HepG2 (cell line): Measurements from ENCODE around the gene ZCCHC4. TPM values are rescaled to one million over a fixed set of nuclear protein-coding genes. Genes with fewer than 3 reads are reported as not detected.

Experiments
- AGO1 ChIP-seq: fragments of 200-400 bp; formaldehyde crosslinking; IDR thresholded peaks from 2 replicates; pipeline ENCODE4 v1.6.1; 2017; ENCODE audit warnings: mild to moderate bottlenecking, low read depth, low read length, moderate library complexity; ENCODE audit not compliant: poor library complexity, severe bottlenecking
- ISX ChIP-seq: sonication (generic); formaldehyde crosslinking; conservative IDR thresholded peaks from 2 replicates; pipeline ENCODE4 v1.5.0; 2020; ENCODE audit warnings: missing genetic modification reagents
- MAFK ChIP-seq, 2 experiments: IDR thresholded peaks in 1 of 2; conservative IDR thresholded peaks in 1 of 2; 2 replicates each; pipeline ENCODE4 v1.6.1; 2011; ENCODE audit warnings: improper control_type of control experiment in 2 of 2, low read length in 2 of 2
- NCOA5 ChIP-seq: sonication (generic); formaldehyde crosslinking; IDR thresholded peaks from 2 replicates; pipeline ENCODE4 v1.4.0; 2020; ENCODE audit warnings: missing genetic modification reagents
- TBX2 ChIP-seq: sonication (generic); formaldehyde crosslinking; IDR thresholded peaks from 2 replicates; pipeline ENCODE4 v1.5.0; 2020; ENCODE audit warnings: missing genetic modification reagents, mild to moderate bottlenecking, borderline replicate concordance
- ZNF20 ChIP-seq: sonication (generic); formaldehyde crosslinking; IDR thresholded peaks from 2 replicates; pipeline ENCODE4 v1.4.0; 2020; ENCODE audit warnings: mild to moderate bottlenecking, moderate library complexity, missing genetic modification reagents
- ZNF670 ChIP-seq: sonication (generic); formaldehyde crosslinking; IDR thresholded peaks from 2 replicates; pipeline ENCODE4 v1.8.0; 2022; ENCODE audit warnings: mild to moderate bottlenecking, missing genetic modification reagents, borderline replicate concordance
- polyA plus RNA-seq, 8 experiments: library from polyadenylated mRNA; depleted of rRNA in 3 of 8; stranded (reverse) in 7 of 8; unstranded in 1 of 8; fragments of >200 nt; fragmentation: Illumina TruSeq in 4 of 8; extraction: Trizol in 4 of 8; gene quantifications; 2 replicates each; pipeline versions ENCODE4 v1.2.1 to v1.2.3, GENCODE V29; 2011 to 2016; ENCODE audit warnings: low read depth in 4 of 8, missing spikeins in 1 of 8, mixed read lengths in 1 of 8; ENCODE audit not compliant: insufficient read depth in 1 of 8
- total RNA-seq, 5 experiments: library from RNA; depleted of rRNA; stranded (reverse); fragments of >200 nt; fragmentation: Illumina TruSeq; extraction: Trizol; gene quantifications; 2 replicates each; pipeline ENCODE4 v1.2.3, GENCODE V29; 2016; ENCODE audit warnings: low read depth in 1 of 5
- TF ChIP-seq, protein P1 (sequence below): sonication (generic); formaldehyde crosslinking; IDR thresholded peaks from 2 replicates; pipeline ENCODE4 v1.4.0; 2020; ENCODE audit warnings: mild to moderate bottlenecking, missing genetic modification reagents, borderline replicate concordance
- TF ChIP-seq, protein P2 (sequence below): sonication (generic); formaldehyde crosslinking; conservative IDR thresholded peaks from 2 replicates; pipeline ENCODE4 v1.4.0; 2020; ENCODE audit warnings: missing genetic modification reagents
- TF ChIP-seq, protein P3 (sequence below): sonication (generic); formaldehyde crosslinking; IDR thresholded peaks from 2 replicates; pipeline ENCODE4 v1.5.0; 2020; ENCODE audit warnings: mild to moderate bottlenecking, missing genetic modification reagents, borderline replicate concordance
- TF ChIP-seq, protein P4 (sequence below): sonication (generic); formaldehyde crosslinking; IDR thresholded peaks from 2 replicates; pipeline ENCODE4 v1.8.0; 2022; ENCODE audit warnings: missing genetic modification reagents, mild to moderate bottlenecking, inconsistent platforms, borderline replicate concordance

Gene ZCCHC4
- total and polyA plus RNA-seq, 2 of the 13 experiments (the other 11 are each of a cell fraction or from before 2014, with no cell fraction given) = 13.2 to 15.0 TPM

DNA sequence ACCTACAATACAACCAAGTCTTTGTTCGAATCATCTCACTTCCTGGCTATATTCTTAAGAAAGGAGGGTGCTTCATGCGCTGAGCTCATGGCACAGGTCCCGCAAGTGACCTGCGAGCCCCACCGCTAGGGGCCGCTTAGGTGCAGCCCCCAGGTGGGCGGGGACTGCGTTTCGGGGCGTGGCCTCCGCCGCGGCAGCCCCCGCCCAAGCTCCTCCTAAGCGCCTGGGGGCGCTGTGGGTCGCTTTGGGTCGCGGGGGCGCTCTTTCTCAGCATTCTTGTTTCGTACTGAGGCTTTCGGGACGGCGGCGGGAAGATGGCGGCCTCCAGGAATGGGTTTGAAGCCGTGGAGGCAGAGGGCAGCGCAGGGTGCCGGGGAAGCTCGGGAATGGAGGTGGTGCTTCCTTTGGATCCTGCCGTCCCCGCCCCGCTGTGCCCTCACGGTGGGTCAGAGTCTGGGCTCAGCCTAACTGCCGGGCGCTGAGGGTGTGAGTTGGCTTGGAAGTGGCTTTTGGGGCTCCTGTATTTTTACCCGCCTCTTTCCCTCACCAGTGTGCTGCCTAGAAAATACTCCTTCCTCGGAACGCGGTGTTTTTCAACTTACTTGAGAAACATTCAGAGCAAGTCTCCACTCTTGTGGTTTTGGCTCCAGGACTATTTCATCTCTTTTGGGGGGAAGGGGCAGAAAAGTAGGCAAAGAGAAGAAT, at the start of gene ZCCHC4 (continued):
- TF ChIP-seq, protein P1, sequence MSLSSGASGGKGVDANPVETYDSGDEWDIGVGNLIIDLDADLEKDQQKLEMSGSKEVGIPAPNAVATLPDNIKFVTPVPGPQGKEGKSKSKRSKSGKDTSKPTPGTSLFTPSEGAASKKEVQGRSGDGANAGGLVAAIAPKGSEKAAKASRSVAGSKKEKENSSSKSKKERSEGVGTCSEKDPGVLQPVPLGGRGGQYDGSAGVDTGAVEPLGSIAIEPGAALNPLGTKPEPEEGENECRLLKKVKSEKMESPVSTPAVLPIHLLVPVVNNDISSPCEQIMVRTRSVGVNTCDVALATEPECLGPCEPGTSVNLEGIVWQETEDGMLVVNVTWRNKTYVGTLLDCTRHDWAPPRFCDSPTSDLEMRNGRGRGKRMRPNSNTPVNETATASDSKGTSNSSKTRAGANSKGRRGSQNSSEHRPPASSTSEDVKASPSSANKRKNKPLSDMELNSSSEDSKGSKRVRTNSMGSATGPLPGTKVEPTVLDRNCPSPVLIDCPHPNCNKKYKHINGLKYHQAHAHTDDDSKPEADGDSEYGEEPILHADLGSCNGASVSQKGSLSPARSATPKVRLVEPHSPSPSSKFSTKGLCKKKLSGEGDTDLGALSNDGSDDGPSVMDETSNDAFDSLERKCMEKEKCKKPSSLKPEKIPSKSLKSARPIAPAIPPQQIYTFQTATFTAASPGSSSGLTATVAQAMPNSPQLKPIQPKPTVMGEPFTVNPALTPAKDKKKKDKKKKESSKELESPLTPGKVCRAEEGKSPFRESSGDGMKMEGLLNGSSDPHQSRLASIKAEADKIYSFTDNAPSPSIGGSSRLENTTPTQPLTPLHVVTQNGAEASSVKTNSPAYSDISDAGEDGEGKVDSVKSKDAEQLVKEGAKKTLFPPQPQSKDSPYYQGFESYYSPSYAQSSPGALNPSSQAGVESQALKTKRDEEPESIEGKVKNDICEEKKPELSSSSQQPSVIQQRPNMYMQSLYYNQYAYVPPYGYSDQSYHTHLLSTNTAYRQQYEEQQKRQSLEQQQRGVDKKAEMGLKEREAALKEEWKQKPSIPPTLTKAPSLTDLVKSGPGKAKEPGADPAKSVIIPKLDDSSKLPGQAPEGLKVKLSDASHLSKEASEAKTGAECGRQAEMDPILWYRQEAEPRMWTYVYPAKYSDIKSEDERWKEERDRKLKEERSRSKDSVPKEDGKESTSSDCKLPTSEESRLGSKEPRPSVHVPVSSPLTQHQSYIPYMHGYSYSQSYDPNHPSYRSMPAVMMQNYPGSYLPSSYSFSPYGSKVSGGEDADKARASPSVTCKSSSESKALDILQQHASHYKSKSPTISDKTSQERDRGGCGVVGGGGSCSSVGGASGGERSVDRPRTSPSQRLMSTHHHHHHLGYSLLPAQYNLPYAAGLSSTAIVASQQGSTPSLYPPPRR (CRISPR knock-in tag) = peak; percentile 25; the same call in 1 of the 2 replicates
- TF ChIP-seq, protein P2, sequence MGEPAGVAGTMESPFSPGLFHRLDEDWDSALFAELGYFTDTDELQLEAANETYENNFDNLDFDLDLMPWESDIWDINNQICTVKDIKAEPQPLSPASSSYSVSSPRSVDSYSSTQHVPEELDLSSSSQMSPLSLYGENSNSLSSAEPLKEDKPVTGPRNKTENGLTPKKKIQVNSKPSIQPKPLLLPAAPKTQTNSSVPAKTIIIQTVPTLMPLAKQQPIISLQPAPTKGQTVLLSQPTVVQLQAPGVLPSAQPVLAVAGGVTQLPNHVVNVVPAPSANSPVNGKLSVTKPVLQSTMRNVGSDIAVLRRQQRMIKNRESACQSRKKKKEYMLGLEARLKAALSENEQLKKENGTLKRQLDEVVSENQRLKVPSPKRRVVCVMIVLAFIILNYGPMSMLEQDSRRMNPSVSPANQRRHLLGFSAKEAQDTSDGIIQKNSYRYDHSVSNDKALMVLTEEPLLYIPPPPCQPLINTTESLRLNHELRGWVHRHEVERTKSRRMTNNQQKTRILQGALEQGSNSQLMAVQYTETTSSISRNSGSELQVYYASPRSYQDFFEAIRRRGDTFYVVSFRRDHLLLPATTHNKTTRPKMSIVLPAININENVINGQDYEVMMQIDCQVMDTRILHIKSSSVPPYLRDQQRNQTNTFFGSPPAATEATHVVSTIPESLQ (CRISPR knock-in tag) = no peak
- TF ChIP-seq, protein P3, sequence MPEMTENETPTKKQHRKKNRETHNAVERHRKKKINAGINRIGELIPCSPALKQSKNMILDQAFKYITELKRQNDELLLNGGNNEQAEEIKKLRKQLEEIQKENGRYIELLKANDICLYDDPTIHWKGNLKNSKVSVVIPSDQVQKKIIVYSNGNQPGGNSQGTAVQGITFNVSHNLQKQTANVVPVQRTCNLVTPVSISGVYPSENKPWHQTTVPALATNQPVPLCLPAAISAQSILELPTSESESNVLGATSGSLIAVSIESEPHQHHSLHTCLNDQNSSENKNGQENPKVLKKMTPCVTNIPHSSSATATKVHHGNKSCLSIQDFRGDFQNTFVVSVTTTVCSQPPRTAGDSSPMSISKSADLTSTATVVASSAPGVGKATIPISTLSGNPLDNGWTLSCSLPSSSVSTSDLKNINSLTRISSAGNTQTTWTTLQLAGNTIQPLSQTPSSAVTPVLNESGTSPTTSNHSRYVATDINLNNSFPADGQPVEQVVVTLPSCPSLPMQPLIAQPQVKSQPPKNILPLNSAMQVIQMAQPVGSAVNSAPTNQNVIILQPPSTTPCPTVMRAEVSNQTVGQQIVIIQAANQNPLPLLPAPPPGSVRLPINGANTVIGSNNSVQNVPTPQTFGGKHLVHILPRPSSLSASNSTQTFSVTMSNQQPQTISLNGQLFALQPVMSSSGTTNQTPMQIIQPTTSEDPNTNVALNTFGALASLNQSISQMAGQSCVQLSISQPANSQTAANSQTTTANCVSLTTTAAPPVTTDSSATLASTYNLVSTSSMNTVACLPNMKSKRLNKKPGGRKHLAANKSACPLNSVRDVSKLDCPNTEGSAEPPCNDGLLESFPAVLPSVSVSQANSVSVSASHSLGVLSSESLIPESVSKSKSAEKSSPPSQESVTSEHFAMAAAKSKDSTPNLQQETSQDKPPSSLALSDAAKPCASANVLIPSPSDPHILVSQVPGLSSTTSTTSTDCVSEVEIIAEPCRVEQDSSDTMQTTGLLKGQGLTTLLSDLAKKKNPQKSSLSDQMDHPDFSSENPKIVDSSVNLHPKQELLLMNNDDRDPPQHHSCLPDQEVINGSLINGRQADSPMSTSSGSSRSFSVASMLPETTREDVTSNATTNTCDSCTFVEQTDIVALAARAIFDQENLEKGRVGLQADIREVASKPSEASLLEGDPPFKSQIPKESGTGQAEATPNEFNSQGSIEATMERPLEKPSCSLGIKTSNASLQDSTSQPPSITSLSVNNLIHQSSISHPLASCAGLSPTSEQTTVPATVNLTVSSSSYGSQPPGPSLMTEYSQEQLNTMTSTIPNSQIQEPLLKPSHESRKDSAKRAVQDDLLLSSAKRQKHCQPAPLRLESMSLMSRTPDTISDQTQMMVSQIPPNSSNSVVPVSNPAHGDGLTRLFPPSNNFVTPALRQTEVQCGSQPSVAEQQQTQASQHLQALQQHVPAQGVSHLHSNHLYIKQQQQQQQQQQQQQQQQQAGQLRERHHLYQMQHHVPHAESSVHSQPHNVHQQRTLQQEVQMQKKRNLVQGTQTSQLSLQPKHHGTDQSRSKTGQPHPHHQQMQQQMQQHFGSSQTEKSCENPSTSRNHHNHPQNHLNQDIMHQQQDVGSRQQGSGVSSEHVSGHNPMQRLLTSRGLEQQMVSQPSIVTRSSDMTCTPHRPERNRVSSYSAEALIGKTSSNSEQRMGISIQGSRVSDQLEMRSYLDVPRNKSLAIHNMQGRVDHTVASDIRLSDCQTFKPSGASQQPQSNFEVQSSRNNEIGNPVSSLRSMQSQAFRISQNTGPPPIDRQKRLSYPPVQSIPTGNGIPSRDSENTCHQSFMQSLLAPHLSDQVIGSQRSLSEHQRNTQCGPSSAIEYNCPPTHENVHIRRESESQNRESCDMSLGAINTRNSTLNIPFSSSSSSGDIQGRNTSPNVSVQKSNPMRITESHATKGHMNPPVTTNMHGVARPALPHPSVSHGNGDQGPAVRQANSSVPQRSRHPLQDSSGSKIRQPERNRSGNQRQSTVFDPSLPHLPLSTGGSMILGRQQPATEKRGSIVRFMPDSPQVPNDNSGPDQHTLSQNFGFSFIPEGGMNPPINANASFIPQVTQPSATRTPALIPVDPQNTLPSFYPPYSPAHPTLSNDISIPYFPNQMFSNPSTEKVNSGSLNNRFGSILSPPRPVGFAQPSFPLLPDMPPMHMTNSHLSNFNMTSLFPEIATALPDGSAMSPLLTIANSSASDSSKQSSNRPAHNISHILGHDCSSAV (CRISPR knock-in tag) = 0 out of 2 replicates have a peak, but pooled peaks have one; percentile 48
- 0 out of 2 replicates have a peak, but pooled peaks have one; percentile 42 for TF ChIP-seq ZNF20 (CRISPR knock-in tag)
- peak; percentile 94 for TF ChIP-seq ZNF670
- TF ChIP-seq, protein P4, sequence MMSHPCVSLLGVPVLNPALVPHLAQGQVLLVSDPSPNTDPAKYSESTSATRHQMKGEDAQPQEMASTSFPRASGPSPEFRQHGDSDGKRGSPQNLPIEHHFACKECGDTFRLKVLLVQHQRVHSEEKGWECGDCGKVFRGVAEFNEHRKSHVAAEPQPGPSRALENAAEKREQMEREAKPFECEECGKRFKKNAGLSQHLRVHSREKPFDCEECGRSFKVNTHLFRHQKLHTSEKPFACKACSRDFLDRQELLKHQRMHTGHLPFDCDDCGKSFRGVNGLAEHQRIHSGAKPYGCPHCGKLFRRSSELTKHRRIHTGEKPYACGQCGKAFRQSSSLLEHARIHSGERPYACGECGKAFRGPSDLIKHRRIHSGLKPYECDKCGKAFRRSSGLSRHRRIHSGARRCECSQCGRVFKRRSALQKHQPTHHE (CRISPR knock-in tag) = peak; percentile 76; the same call in 1 of the 2 replicates
- TF ChIP-seq TBX2 (CRISPR knock-in tag) = peak; percentile 75
- TF ChIP-seq MAFK (conservative IDR thresholded peaks at IDR 0.05 in 1 of 2, IDR thresholded peaks at IDR 0.05 in 1 of 2; ENCODE audit: low read length in 2 of 2) = no peak; a peak in 1 of 4 replicates
- no peak for TF ChIP-seq NCOA5
- TF ChIP-seq ISX (CRISPR knock-in tag) = no peak
- TF ChIP-seq AGO1 = peak; percentile 71
